Measurements from ENCODE around the gene KIAA1671.

DNA sequence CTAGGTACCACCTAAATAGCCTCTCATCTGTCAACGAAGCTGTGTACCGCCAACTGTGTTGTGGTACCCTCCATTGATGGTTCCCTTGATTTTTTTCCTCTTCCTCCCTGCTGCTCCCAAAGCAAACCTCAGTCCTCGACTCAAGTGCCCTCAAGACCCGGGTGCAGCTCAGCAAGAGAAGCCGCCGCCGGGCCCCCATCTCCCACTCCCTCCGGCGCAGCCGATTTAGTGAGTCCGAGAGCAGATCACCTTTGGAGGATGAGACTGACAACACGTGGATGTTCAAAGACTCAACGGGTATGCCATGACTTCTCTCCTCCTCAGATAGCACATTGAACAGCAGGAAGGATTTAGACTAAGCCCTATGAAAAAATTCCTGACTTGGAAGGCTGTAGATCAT is 224.7 kb downstream of the KIAA1671 start:
- TF ChIP-seq, protein P1, sequence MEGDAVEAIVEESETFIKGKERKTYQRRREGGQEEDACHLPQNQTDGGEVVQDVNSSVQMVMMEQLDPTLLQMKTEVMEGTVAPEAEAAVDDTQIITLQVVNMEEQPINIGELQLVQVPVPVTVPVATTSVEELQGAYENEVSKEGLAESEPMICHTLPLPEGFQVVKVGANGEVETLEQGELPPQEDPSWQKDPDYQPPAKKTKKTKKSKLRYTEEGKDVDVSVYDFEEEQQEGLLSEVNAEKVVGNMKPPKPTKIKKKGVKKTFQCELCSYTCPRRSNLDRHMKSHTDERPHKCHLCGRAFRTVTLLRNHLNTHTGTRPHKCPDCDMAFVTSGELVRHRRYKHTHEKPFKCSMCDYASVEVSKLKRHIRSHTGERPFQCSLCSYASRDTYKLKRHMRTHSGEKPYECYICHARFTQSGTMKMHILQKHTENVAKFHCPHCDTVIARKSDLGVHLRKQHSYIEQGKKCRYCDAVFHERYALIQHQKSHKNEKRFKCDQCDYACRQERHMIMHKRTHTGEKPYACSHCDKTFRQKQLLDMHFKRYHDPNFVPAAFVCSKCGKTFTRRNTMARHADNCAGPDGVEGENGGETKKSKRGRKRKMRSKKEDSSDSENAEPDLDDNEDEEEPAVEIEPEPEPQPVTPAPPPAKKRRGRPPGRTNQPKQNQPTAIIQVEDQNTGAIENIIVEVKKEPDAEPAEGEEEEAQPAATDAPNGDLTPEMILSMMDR (conservative IDR thresholded peaks at IDR 0.05): no peak
- no peak for TF ChIP-seq ZFX (IDR thresholded peaks at IDR 0.05)
